HL-60 (cell line): Measurements from ENCODE around the gene TUBD1.

Experiments used
- DNase-seq, 2 experiments: peaks; one replicate each; pipeline ENCODE4 v3.0.0-alpha.2; 2010 to 2020; ENCODE audit warnings: low read depth in 1 of 2, low spot score in 1 of 2
- H3K27ac ChIP-seq: fragments of 250-450 bp; sonication (Bioruptor Pico); replicated peaks from 2 replicates; pipeline ENCODE4 v1.5.1; 2020; ENCODE audit warnings: mild to moderate bottlenecking, moderate library complexity
- H3K27me3 ChIP-seq: fragments of 250-450 bp; sonication (Bioruptor Pico); 2 replicates; pipeline ENCODE4 v1.5.1; 2021; ENCODE audit warnings: mild to moderate bottlenecking, moderate library complexity; ENCODE audit not compliant: insufficient read depth, poor library complexity, severe bottlenecking
- H3K4me3 ChIP-seq: replicated peaks from 2 replicates; pipeline ENCODE4 v1.5.1; 2011; ENCODE audit warnings: mild to moderate bottlenecking, control low read depth, low read length; ENCODE audit not compliant: insufficient read depth
- GABPA ChIP-seq: IDR thresholded peaks from 2 replicates; pipeline ENCODE4 v1.6.1; 2012; ENCODE audit warnings: low read depth
- POLR2AphosphoS5 ChIP-seq: IDR thresholded peaks from 2 replicates; pipeline ENCODE4 v1.6.1; 2012; ENCODE audit warnings: low read depth
- REST ChIP-seq: IDR thresholded peaks from 2 replicates; pipeline ENCODE4 v1.6.1; 2012; ENCODE audit warnings: low read depth; ENCODE audit not compliant: insufficient replicate concordance
- SPI1 ChIP-seq: IDR thresholded peaks from 2 replicates; pipeline ENCODE4 v1.6.1; 2012; ENCODE audit warnings: low read depth, mild to moderate bottlenecking, borderline replicate concordance
- TF ChIP-seq, protein P1 (sequence below): IDR thresholded peaks from one replicate; pipeline ENCODE4 v1.5.1; 2011; ENCODE audit warnings: low read length, control low read depth, inconsistent platforms; ENCODE audit not compliant: insufficient read depth

The TUBD1 gene

GRCh38 chr17:59916446-59916845 lies 23.7 kb upstream of the TUBD1 start:
- H3K27ac ChIP-seq, result no peak overlapping the region
- no peaks in the 10 kb centered on the region for H3K27me3 ChIP-seq
- no peak for TF ChIP-seq POLR2AphosphoS5
- no peak for TF ChIP-seq GABPA
- TF ChIP-seq, protein P1, sequence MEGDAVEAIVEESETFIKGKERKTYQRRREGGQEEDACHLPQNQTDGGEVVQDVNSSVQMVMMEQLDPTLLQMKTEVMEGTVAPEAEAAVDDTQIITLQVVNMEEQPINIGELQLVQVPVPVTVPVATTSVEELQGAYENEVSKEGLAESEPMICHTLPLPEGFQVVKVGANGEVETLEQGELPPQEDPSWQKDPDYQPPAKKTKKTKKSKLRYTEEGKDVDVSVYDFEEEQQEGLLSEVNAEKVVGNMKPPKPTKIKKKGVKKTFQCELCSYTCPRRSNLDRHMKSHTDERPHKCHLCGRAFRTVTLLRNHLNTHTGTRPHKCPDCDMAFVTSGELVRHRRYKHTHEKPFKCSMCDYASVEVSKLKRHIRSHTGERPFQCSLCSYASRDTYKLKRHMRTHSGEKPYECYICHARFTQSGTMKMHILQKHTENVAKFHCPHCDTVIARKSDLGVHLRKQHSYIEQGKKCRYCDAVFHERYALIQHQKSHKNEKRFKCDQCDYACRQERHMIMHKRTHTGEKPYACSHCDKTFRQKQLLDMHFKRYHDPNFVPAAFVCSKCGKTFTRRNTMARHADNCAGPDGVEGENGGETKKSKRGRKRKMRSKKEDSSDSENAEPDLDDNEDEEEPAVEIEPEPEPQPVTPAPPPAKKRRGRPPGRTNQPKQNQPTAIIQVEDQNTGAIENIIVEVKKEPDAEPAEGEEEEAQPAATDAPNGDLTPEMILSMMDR, result no peak
- no peak for TF ChIP-seq SPI1
- TF ChIP-seq REST, result no peak
- no peak for DNase-seq
- H3K4me3 ChIP-seq, result no peak overlapping the region

- DNase-seq, result peak in 1 of 2 experiments; percentile 18
- Histone ChIP-seq H3K27ac (no peak overlapping the region), H3K27me3 (no peaks in the 10 kb centered on the region), H3K4me3 (no peak overlapping the region)
- TF ChIP-seq, protein P1, result peak; percentile 4
- no peak for TF ChIP-seq REST
Measured at GRCh38 chr17:59914274-59914854, 21.6 kb upstream of the TUBD1 start.

DNA sequence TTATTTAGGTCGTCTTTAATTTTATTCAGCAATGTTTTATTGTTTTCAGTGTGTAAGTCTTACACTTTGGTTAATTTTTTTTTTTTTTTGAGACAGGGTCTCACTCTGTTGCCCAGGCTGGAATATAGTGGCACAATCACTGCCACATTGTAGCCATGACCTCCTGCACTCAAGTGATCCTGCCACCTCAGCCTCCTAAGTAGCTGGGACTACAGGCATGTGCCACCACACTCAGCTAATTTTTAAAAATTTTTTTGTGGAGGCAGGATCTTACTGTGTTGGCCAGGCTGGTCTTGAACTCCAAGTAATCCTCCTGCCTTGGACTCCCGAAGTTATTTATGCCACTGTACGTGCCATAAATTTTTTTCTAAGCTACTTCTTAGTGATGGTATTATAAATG lies 14.7 kb upstream of the TUBD1 start:
- TF ChIP-seq, protein P1, result no peak
- TF ChIP-seq POLR2AphosphoS5, result no peak
- no peak for TF ChIP-seq SPI1
- no peak for TF ChIP-seq GABPA
- TF ChIP-seq REST, result no peak
- H3K27me3 ChIP-seq, result no peaks in the 10 kb centered on the region
- H3K4me3 ChIP-seq, result no peak overlapping the region
- DNase-seq, result no peak
- no peak overlapping the region for H3K27ac ChIP-seq
